Measurements from ENCODE around the gene GDE1.
A peak's percentile ranks its signal among the peaks of the same experiment; 100 is the strongest.

The GDE1 gene

DNA sequence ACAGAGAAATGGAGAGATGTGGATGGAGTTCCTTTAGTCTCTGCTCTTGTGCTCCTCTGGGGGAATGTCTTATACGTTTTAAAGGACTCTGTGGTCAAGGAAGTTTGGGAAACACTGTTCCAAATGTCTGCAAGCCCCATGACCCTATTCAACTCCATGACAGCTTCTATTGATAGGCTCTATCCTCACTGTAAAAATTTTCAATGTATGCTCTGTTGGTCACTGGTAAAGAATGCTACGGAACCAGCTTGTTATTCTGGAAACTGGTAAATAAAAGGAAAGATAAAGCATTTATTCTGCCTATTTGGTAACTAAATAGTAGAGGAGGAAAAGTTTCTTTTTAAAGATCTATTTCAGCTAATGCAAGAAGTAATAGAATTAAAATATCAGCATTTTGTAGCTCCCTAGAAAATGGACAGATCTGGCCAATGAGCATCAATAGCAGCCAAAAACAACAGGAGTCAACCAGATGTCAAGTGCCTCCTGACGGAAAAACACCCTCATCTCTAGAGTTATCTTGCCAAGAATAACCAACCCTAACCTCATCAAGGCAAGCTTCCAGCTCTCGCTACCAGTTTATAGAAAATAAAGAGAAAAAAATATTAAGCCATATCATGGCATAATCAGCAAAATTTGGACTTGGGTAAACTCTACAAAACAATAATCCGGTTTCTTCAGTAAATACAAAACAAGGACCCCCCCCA, 16.1 kb downstream of the GDE1 start:
- H3K36me3 ChIP-seq (ENCODE audit: control insufficient read depth, insufficient read depth, low read length): peaks cover 16% of the 10 kb centered on the region
- no peaks in the 10 kb centered on the region for H3K27me3 ChIP-seq (replicated peaks; ENCODE audit: control insufficient read depth, insufficient read depth, low read length)
- H3K4me3 ChIP-seq (replicated peaks; ENCODE audit: low read depth, low read length): no peak overlapping the region
- DNase-seq (ENCODE audit: extremely low read depth, insufficient read length): no peak
- TF ChIP-seq, protein P1, sequence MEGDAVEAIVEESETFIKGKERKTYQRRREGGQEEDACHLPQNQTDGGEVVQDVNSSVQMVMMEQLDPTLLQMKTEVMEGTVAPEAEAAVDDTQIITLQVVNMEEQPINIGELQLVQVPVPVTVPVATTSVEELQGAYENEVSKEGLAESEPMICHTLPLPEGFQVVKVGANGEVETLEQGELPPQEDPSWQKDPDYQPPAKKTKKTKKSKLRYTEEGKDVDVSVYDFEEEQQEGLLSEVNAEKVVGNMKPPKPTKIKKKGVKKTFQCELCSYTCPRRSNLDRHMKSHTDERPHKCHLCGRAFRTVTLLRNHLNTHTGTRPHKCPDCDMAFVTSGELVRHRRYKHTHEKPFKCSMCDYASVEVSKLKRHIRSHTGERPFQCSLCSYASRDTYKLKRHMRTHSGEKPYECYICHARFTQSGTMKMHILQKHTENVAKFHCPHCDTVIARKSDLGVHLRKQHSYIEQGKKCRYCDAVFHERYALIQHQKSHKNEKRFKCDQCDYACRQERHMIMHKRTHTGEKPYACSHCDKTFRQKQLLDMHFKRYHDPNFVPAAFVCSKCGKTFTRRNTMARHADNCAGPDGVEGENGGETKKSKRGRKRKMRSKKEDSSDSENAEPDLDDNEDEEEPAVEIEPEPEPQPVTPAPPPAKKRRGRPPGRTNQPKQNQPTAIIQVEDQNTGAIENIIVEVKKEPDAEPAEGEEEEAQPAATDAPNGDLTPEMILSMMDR (IDR thresholded peaks at IDR 0.05; ENCODE audit: insufficient read depth, low read length, poor library complexity, severe bottlenecking): no peak

DNA sequence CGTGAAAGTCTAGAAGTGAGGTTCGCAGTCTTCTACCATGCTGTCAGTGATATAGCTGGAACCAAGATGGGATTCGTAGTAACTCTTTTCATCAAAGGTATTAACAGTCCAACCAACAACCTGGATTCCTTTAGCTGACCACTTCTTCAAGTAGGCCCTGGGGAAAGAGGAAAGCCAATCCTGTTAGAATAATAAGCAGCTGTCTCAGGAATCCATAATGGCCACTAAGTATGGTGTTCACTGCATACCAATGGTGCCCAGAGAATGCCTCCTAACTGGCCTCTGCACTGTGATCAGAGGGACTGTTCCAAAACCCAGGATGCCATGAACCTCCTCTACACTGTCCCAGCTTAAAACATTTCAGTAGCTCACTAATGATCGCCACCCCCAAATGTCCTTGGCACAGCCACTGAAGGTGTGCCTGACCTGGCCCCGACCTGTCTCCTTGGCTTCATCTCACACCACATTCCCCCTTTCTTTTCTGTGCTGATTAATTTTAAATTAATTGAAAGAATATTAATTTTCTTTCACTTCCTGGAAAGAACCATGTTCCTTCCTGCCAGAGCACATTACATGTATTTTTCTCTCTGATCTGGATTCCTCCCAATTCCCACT, 18.3 kb downstream of the GDE1 start:
- peaks cover 18% of the 10 kb centered on the region for H3K36me3 ChIP-seq (ENCODE audit: control insufficient read depth, insufficient read depth, low read length)
- DNase-seq (ENCODE audit: extremely low read depth, insufficient read length): no peak
- TF ChIP-seq, protein P1 (IDR thresholded peaks at IDR 0.05; ENCODE audit: insufficient read depth, low read length, poor library complexity, severe bottlenecking): no peak
- H3K27me3 ChIP-seq (replicated peaks; ENCODE audit: control insufficient read depth, insufficient read depth, low read length): no peaks in the 10 kb centered on the region
- no peak overlapping the region for H3K4me3 ChIP-seq (replicated peaks; ENCODE audit: low read depth, low read length)

DNA sequence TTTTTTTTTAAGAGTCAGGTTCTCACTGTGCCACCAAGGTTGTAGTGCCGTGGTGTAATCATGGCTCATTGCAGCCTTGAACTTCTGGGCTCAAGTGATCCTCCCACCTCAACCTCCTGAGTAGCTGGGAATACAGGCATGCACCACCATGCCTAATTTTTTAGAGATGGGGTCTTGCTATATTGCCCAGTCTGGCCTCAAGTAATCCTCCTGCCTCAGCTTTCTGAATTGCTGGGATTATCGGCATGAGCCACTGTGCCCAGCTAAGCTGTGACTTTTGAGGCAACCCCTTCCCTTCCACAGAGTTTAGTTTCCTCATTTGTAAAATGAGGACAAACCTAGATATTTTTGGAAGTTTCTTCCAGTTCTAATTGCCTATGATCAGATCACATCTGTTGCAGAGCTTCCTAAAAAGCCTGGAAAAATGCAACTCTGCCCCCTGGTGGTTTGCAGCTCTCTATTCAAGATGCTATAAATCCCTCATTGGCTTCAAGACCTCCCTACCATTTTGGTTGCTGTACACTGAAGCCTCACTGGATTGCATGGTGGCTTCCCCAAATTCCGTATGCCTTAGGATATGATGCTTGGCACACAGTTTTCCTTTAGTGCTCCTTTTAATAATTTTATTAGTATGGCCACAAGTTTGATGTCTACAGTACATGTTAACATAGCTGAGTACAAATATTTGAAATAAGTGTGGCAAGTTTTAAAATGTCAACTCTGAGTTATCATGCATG, 19.3 kb downstream of the GDE1 start:
- no peaks in the 10 kb centered on the region for H3K27me3 ChIP-seq (replicated peaks; ENCODE audit: control insufficient read depth, insufficient read depth, low read length)
- no peak for DNase-seq (ENCODE audit: extremely low read depth, insufficient read length)
- TF ChIP-seq, protein P1 (IDR thresholded peaks at IDR 0.05; ENCODE audit: insufficient read depth, low read length, poor library complexity, severe bottlenecking): peak; percentile 73
- peaks cover 18% of the 10 kb centered on the region for H3K36me3 ChIP-seq (ENCODE audit: control insufficient read depth, insufficient read depth, low read length)
- H3K4me3 ChIP-seq (replicated peaks; ENCODE audit: low read depth, low read length): no peak overlapping the region

DNA sequence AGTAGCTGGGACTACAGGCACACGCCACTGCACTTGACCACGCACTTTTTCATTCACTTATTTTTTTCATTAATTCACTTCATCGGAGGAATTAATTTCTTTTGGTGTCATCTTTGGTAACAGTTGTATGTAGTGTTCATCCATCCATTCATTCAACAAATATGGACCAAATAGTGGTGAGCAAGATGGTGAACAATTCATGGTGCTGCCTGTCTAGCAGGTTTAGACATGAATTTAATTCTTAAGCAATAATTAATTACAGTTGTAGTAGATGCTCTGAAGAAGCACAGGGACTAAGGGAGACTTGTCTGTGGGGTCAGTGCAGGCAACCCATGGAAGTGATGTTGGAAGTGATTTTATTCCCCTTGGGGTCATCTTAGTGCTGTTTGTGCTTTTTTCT, 22.4 kb downstream of the GDE1 start:
- H3K4me3 ChIP-seq (replicated peaks; ENCODE audit: low read depth, low read length): no peak overlapping the region
- DNase-seq (ENCODE audit: extremely low read depth, insufficient read length): no peak
- H3K36me3 ChIP-seq (ENCODE audit: control insufficient read depth, insufficient read depth, low read length): peaks cover 14% of the 10 kb centered on the region
- TF ChIP-seq, protein P1 (IDR thresholded peaks at IDR 0.05; ENCODE audit: insufficient read depth, low read length, poor library complexity, severe bottlenecking): no peak
- no peaks in the 10 kb centered on the region for H3K27me3 ChIP-seq (replicated peaks; ENCODE audit: control insufficient read depth, insufficient read depth, low read length)

DNA sequence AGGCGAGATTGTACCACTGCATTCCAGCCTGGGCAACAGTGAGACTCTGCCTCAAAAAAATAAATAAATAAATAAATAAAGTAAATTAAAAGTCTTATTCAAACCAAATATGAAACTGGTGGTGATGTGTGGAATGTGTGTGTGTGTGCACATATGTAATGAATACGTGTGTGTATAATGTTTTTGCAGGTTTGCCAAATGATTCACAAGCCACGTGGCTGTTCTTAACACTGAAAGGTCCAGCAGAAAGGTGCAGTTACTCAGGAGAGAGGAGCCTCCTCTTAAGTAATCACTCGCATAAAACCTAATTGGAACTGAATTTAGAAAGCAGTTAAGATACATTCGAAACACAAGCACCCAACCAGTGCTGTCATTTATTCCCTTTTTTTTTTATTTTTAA, 22.9 kb downstream of the GDE1 start:
- Histone ChIP-seq H3K4me3 (replicated peaks; ENCODE audit: low read depth, low read length) (no peak overlapping the region), H3K36me3 (ENCODE audit: control insufficient read depth, insufficient read depth, low read length) (peaks cover 14% of the 10 kb centered on the region), H3K27me3 (replicated peaks; ENCODE audit: control insufficient read depth, insufficient read depth, low read length) (no peaks in the 10 kb centered on the region)
- no peak for DNase-seq (ENCODE audit: extremely low read depth, insufficient read length)
- TF ChIP-seq, protein P1 (IDR thresholded peaks at IDR 0.05; ENCODE audit: insufficient read depth, low read length, poor library complexity, severe bottlenecking): no peak
